Raji (cell line): ENCODE results near the gene ADISSP.

ENCODE experiments used
- POLR2A ChIP-seq: IDR thresholded peaks from 2 replicates; pipeline ENCODE4 v1.6.1; 2011; ENCODE audit warnings: low read depth, low read length, control low read depth; ENCODE audit not compliant: insufficient read depth

The ADISSP gene

DNA sequence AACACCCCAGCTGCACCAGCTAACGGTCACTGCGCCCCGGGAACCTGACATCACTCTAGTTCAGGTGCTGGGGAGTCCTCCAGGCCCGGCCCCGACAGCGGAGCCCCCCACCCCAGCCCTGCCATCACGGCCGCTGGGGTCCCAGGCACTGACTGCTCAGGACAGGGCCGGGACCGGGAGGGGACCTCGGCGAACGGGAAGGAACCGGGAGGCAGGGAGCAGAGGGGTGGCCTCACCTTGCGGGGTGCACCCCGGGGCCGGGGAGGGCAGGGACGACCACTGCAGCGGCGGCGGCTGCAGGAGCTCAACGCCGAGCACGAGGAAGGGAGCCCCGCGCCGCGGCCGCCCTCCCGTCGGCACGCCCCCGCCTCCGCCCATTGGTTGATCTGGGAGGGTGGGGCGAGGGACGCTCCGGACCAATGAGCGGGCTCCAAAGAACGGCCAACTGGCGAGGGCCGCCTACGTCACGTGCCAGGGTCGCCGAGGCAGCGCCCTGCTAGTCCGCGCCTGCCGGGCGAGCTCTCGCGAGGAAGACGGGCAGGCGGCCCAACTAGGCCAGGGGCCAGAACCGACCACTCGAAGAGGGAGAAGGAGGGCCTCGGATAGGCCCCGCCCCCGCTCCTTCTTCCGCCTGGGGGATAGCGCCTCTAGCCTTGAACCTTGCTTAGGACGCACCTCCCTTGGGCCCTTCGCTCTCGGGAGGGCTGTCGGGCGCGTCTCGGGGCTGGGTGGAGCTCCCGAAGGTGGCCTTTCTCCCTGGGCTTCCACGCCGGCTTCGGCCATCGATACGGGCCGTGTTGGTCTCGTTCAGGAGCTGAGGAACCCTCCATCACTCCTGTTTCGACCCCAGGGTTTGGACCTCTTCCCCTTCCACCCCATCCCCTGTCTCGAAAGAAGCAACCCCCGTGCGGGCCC, at the start of gene ADISSP:
Gene ADISSP (minus strand): TSS at position 327 of the 915 bp plus-strand sequence. CDS start 7,653 bp downstream, outside the sequence.
- TF ChIP-seq POLR2A = peak; percentile 84

DNA sequence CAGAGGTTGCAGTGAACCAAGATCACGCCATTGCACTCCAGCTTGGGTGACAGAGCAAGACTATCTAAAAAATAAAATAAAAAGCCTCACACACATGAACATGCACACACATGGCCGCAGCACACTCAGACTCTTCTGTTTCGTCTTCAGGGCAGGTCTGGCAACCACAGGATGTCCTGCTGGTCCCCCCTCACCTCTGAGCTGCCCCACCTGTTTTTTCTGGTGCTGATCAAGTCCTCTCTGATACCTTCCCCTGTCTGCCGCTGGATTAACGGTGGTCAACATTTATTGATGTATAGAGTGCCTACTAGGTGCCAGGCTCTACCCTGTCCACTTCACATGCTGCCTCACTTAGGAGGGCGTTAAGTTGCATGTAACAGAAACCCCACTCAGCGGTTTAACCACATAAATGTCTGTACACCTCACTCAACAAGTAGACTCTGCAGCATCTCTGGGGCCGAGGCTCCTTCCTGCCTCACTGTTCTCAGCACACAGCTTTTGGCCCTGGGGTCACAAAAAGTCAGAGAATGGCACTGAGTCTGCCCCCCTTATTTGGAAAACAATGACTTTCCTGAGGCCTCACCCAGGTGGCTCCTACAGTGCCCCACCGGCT, 48.3 kb upstream of the ADISSP start:
- no peak for TF ChIP-seq POLR2A

DNA sequence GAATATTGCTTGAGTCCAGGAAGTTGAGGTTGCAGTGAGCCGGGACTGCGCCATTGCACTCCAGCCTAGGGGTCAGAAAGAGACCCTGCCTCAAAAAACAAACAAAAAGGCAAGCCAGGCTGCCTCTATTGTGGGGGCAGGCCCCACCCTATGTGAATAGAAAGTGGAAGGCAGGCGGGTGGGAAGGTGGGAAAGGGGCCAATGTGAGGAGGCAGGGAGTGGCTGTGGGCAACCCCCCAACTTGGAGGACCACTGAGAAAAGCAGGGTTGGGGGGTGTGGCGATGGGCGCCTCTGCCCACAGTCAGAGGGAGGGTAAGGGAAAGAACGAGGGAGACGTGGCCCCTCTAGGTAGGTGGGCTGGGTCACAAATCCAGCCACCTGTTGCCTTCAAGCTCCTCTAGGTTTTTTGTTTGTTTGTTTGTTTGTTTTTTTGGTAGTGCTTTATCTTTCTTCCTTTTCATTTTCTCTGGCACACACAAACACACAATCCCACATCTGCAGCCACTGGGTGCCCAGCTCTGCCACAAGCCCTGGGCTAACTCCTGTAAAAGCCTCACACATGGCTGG, 47.5 kb upstream of the ADISSP start:
- no peak for TF ChIP-seq POLR2A

DNA sequence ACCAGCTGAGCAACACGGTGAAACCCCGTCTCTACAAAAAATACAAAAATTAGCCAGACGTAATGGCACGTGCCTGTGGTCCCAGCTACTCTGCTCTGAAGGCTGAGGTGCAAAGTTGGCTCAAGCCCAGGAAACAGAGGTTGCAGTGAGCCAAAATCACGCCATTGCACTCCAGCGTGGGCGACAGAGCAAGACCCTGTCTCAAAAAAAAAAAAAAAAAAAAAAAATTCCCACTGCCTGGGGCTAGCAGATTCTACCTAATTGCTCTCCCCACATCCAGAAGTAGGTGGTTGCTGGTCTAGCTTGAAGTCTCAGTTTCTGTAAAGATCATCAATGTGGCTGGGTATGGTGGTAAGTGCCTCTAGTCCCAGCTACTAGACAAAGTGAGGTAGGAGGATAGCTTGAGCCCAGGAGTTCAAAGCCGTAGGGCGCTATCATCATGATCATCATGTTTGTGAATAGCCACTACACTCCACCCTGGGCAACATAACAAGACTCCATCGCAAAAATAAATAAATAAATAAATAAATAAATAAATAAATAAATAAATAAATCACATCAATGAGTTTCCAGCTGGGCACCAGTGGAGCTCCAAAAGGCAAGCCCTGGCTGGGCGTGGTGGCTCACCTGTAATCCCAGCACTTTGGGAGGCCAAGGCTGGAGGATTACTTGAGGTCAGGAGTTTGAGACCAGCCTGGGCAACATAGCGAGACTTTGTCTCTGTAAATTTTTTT, 46.5 kb upstream of the ADISSP start:
- TF ChIP-seq POLR2A = no peak

DNA sequence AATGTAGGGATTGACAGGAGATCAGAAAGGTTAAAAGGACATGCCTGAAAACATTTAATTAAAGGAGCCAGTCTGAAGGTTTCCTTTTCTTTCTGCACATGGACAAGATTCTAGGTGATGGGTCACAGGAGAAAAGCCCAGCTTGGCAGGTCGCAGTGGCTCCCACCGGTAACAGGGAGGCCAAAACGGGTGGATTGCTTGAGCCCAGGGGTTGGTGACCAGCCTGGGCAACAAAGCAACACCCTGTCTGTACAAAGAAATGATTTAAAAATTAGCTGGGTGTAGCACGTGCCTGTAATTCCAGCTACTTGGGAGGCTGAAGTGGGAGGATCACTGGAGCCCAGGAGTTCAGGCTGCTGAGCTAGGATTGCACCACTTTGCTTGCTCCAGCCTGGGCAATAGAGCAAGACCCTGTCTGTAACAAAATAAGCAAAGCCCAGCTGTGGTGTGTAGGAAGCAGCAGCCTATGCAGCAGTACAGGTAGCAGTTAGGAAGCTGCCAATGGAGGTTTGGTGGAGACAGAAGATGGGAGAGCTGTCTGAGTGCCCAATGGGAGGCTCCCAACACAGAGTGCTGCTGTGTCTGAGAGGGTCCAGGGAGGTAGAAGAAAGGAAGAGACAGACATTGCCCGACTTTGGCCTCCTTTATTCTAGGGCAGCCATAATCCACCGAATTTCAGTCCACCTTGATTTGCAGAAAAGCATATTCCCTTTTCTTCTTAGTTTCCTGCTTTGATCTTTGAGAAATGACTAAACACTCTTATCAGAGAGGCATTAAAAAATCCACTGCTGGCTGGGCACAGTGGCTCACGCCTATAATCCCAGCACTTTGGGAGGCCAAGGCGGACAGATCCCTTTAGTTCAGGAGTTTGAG, 45.7 kb upstream of the ADISSP start:
- no peak for TF ChIP-seq POLR2A

DNA sequence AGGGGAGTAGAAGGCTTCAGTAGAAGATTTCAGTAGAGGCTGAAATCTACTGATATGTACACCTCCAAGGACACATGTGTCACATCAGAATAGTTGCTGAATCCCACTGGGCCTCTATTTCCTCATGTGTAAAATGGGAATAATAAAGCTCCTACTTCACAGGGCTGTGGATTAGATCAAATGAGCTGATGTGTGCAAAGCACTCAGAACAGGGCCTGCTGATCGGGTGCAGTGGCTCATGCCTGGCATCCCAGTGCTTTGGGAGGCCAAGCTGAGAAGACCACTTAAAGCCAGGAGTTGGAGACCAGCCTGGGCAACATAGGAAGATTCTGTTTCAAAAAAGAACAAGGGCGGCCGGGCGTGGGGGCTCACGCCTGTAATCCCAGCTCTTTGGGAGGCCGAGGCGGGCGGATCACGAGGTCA, 44.7 kb upstream of the ADISSP start:
- TF ChIP-seq POLR2A = no peak

DNA sequence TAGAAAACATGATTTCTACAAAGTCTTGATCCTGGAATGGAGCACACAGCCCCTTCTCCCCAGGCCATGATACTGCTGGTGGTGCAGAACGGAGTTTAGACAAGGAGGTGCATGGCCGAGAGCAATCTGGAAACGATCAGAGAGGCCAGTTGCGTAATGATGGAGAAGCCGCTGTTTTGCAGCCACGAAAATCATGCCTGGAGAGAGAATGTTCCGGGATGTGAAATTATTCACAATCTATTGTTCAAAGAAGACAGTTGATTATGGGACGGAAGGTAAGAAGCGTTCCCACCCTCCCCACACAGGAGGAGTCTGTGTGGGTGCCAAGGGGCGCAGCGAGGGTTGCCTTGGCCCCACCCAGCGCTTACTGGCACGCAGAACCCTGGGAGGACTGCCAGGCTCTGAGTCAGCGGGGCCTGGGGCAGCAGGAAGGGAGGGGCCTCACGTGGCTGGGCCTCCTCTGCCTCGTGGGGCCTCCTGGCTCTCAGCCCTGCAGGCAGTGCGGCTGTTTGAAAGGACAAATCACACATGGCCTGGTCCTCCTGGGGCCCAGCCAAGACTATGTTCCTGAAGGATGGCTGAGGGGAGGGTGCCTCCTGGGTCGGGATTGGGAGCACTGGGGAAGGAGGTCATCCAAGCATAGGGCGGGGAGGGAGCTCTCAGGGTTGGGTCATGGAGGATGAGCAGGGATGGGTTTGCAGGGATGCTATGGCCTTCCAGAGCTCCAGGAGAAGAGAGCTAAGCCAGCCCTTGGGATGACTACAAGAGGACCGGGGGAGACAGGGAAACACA, 44.1 kb upstream of the ADISSP start:
- TF ChIP-seq POLR2A = no peak

DNA sequence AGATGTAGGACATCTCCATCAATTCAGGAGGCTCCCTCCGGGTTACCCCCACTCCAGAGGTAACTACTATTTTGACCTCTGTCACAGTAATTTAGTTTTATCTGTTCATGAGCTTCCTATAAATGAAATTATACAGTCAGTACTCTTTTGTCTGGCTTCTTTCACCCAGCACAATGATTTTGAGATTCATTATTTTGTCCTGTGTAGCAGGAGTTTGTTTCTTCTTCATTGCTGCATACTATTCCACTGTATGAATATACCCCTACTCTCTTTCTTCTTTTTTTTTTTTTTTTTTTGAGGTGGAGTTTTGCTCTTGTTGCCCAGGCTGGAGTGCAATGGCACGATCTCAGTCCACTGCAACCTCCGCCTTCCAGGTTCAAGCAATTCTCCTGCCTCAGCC, 41.0 kb upstream of the ADISSP start:
- no peak for TF ChIP-seq POLR2A

DNA sequence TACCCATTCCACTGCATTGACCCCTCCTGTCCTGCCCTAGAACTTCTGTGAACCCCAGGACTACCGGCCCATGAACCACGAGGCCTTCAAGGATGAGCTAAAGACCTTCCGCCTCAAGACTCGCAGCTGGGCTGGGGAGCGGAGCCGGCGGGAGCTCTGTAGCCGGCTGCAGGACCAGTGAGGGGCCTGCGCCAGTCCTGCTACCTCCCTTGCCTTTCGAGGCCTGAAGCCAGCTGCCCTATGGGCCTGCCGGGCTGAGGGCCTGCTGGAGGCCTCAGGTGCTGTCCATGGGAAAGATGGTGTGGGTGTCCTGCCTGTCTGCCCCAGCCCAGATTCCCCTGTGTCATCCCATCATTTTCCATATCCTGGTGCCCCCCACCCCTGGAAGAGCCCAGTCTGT, 37.2 kb upstream of the ADISSP start:
- TF ChIP-seq POLR2A = no peak

DNA sequence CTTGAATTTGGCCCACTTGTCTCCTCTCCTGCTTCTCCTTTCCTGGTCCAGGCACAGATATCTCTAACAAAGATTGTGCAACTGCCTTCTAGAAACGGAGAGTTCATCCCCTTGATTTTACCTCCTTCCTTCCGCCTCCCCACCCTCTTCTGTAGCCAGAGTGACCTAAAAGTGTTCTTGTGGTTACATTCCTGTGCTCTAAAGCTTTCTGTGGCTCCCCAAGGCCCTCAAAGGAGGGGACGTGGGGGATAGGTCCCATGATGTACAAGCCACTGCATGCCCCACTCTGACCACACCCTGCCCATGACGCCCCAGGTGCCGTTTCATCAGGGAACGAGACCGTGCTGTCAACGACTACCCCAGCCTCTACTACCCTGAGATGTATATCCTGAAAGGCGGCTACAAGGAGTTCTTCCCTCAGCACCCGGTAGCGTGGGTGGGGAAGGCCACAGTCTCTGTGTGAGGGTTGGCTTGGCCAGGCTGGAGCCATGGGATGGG, 36.8 kb upstream of the ADISSP start:
- TF ChIP-seq POLR2A = no peak

DNA sequence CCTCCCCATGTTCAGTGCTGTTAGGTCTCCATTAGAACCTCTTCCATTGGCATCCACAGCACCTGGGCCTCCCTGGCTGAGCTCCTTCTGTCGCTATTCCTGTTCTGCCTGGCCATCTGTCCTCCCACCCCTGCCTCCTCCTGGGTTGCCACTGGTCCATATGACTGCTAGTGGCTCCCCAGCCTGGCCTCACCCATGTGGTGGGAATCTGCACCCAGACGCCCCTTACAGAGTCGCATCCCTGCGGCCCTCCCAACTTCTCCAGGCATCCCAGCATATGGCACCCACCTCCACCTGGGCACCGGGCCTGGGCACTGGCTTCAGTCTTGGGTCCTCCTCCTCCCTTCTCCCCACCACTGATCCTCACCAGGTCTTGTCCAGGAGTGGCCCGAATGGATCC, 36.3 kb upstream of the ADISSP start:
- no peak for TF ChIP-seq POLR2A

DNA sequence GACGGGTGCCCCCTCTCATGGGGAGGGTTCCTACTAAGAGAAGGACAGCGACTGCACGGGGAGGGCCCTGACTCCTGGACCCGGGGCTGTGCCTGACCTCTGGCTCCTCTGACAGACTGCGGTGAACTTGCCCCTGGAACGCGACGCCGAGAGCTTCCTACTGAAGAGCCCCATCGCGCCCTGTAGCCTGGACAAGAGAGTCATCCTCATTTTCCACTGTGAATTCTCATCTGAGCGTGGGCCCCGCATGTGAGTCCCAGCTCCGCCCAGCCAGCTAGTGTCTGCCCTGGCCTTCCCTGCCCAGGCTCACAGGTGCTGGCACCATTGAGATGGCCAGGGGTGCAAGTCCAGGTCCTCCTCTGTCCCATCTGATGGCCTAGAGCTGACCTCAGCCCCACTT, 35.7 kb upstream of the ADISSP start:
- TF ChIP-seq POLR2A = no peak

DNA sequence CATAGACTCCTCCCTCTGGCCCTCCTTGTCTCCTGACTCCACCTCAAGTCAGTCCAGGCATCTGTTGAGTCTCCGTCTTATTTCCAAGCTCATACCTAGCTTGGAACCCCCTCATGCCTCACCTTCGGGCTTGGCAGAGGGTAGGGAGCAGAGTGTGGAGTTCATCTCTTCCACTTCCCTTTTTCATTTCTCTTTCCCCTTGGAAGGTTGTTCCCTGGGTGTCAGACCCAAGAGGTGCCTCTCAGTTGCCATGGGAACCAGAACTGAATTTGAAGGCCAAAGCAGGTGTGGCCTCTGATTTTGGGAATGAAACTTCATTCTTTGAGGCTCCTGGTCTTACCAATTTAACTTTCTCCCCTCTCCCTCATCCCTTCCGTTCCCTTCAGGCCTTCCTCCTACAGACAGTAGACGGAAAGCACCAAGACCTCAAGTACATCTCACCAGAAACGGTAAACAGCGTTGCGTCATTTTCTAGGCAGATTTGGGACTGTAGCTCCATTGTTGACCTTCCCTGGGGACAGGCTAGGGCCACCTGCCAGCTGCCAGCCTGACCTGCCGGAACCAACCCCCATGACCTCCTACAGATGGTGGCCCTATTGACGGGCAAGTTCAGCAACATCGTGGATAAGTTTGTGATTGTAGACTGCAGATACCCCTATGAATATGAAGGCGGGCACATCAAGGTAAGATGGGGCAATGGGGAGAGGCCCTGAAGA, 35.1 kb upstream of the ADISSP start:
- TF ChIP-seq POLR2A = no peak

DNA sequence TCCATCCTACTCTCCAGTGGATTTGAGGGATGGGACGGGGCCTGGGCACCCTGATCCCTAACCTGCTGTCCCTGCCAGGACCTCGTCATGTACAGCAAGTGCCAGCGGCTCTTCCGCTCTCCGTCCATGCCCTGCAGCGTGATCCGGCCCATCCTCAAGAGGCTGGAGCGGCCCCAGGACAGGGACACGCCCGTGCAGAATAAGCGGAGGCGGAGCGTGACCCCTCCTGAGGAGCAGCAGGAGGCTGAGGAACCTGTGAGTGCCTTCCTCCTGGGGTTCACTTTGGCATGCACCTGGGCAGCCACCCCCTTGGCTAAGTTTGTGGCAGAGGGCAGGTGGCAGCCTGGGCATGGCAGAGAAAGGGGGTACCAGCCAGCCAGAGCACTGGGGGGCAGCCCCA, 34.3 kb upstream of the ADISSP start:
- TF ChIP-seq POLR2A = no peak
